Skin of body (tissue), 2 donors: Measurements from ENCODE around the gene SCUBE1. TPM values are rescaled to one million over a fixed set of nuclear protein-coding genes. Genes with fewer than 3 reads are reported as not detected.

Experiments
- DNase-seq: peaks from one replicate; lab custom pipeline; 2025; lab: John Stamatoyannopoulos, UW
- total RNA-seq: library from RNA; depleted of rRNA; stranded (reverse); fragments of >200 nt; gene quantifications from one replicate; pipeline ENCODE4 v1.2.3, GENCODE V29; 2014

Gene SCUBE1
- total RNA-seq, 1 donor from 2014 or later: 0.20 TPM

DNA sequence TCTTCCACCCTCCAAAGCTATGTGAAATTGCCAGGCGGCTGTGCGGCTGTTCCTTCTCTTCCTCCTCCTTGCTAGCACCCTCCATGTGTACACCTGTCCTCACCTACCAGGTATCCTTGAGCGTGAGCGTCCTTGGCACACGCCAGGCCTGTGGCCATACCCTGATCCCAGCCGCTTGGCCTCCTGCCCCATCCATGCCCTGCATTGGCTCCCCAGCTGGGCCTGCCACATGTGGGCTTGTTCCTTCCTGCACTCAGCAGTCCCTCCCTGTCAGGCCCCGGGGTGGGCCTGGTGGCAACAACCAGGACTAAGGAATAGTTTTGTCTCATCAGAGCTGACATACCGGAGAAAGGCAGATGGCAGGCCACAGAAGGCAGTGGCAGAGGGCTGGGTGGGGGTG lies 40.0 kb downstream of the SCUBE1 start:
- no peak for DNase-seq

DNA sequence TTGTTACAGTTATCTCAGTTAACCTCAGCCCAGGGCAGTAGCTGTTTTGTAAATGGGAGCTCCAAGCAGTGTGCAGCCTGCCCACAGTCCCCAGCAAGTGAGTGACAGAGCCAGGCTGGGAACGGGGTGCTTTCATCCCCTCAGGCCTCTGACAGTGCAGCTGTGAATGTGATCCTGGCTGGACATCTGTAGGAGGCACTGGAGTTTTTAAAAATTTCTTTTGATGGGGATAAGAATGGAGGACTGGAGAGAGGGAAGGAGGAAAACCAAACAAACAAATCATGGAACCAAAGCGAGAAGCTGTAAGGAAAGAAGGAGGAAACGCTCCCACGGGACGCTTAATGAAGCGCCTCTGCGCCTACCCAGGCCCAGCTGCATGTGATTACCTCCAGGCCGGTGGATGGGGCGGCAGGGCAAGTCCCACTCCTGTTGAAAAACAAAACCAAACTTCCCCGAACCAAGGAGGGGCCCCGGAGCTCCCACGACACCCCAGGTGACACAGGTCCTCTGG lies 40.6 kb downstream of the SCUBE1 start:
- DNase-seq: no peak

DNA sequence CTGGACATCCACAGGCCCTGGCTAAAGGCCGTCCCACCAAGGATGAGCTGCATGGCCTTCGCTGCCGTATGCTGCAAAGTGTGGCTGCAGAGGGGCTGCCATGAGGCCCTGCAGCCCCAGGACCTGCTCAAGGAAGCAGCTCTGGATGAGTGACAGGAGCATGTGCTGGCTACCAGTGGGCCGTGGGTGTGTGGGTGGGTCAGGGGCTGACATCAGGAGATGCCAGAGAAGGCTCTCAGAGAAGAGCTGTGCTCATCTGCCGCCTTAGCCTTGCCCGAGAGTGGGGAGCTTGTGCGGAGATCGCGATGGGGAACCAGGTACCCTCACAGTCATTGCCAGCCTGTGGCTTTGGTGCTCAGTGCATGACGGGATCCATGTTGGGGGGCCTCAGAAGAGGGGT lies 41.3 kb downstream of the SCUBE1 start:
- no peak for DNase-seq

GRCh38 chr22:43300891-43301676 lies 42.1 kb downstream of the SCUBE1 start:
- DNase-seq: no peak

- DNase-seq: no peak
Measured at GRCh38 chr22:43299736-43300135, 43.4 kb downstream of the SCUBE1 start.

DNA sequence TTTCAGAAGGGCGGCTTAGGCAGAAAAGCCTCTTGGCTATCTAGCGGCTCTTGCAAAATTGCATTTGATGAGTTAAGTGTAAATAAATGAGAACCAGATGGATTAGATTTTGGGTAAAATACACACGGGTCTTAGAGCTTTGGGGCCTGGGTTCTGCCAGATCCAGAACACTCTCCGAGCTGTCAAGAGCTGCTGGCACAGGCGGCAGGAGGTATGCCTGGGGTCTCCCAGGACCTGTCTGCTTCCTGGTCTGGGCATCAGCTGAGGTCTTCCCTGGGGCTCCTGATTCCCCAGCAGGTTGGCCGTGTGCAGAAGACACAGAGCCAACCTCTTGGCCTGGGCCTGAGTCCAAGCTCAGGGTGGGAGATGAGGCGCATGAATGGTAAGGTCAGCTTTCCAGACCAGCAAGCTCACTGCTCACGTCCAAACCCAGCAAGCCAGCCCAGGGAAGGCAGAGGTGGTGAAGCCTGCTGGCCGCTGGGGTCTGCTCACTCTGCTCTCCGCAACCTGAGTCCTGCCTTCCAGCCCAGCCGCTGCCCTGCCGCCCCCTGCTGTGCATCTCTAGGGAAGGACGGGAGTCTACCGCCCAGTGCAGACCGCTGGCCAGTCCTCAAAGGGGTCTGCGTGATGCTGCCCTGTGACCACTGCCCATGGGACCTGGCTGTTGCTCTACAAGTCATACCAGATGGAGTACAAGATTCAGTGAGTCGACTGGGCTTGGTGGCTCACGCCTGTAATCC lies 44.9 kb downstream of the SCUBE1 start:
- no peak for DNase-seq

DNA sequence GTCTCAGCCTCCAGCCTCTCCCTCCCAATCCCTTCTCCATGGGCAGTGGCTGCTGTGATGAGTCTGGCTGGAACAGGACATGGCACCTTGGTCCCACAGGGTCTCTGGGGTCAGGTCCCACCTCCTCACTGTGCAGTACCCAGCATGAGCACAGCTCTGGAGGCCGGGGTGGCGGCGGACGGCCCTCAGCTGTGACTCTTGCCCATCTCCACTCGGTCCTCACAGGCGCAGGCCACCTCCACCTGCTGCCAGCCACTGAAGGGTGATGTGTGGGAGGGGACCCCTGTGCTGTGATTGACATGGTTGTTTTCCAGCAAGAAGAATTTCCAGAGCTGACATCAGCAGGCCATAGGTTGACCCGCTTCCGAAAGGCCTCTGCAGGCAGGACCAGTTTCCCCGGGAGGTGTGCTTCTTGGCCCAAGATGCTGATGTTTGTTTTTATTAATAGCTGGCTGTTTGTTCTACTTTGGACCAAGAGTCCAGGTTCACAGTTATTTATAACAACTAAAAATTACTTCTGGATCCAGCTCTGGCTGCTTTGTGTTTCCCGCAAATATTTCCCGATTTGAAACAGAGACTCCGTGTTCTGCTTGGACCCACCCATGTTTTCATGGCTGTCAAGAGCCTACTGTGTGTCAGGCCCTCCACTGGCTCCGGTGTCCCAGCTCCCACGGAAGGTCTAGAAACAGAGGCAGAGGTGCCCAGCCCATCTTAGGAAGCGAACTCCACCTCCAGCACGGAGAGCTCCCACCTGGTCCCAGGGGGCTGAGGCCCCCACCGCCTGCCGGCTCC lies 45.7 kb downstream of the SCUBE1 start:
- no peak for DNase-seq

GRCh38 chr22:43296276-43296902 lies 46.8 kb downstream of the SCUBE1 start:
- no peak for DNase-seq

GRCh38 chr22:43295660-43296059 lies 47.5 kb downstream of the SCUBE1 start:
- DNase-seq: no peak

- DNase-seq: no peak
Measured at GRCh38 chr22:43295173-43295572, 48.0 kb downstream of the SCUBE1 start.

- DNase-seq: no peak
Measured at GRCh38 chr22:43293655-43294392, 49.3 kb downstream of the SCUBE1 start.

GRCh38 chr22:43293259-43293654 lies 49.9 kb downstream of the SCUBE1 start:
- no peak for DNase-seq

- DNase-seq: no peak
Measured at GRCh38 chr22:43292630-43293018, 50.5 kb downstream of the SCUBE1 start.

GRCh38 chr22:43291381-43291780 lies 51.8 kb downstream of the SCUBE1 start:
- DNase-seq: no peak

- DNase-seq: peak; percentile 28
Measured at GRCh38 chr22:43289976-43290721, 53.0 kb downstream of the SCUBE1 start.

GRCh38 chr22:43289531-43289963 lies 53.6 kb downstream of the SCUBE1 start:
- DNase-seq: no peak

DNA sequence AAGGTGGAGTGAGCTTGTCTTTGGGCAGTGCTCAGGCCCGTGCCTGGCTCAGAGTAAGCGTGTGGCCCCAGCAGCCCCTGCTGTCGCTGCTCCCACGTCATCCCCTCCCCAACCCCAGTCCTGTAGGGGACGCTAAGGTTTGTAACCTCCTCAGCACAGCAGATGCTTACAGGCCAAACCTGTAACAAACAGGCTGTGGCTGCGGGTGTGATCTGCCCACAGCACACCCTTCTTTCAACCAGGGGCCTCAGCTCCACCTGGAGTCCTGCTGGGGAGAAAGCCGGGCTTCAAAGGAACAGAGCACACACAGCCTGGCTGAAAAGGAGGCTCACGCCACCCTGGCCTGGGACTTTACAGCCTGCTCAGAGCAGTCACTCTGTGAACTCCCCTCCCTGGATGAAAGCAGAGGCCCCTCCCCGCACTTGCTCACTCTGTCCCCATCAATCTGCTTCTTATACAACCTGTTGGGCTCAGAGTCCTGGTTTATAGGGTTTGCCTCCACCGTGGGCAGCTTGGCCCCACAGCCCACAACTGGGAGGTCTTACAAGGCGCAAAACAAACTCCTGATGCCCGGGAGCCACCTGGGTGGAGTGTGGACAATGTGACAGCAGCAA lies 54.3 kb downstream of the SCUBE1 start:
- DNase-seq: no peak

GRCh38 chr22:43288378-43288777 lies 54.8 kb downstream of the SCUBE1 start:
- no peak for DNase-seq

GRCh38 chr22:43287441-43287840 lies 55.7 kb downstream of the SCUBE1 start:
- no peak for DNase-seq
